AG04449 (cell line): ENCODE results near the gene NPHP4.
A peak's percentile ranks its signal among the peaks of the same experiment; 100 is the strongest.

Source experiments
- CTCF ChIA-PET: fragments of 350-600 bp; formaldehyde crosslinking; extraction: SDS; loops from one replicate; lab custom pipeline; 2021; ENCODE audit warnings: antibody characterized with exemption; lab: Yijun Ruan, JAX
- POLR2A ChIA-PET: fragments of 400-600, 350-600 bp; formaldehyde crosslinking; extraction: SDS; loops from one replicate; lab custom pipeline; 2020; ENCODE audit warnings: antibody characterized with exemption, inconsistent platforms; lab: Yijun Ruan, JAX
- DNase-seq: peaks from one replicate; pipeline ENCODE4 v3.0.0-alpha.2; 2010; ENCODE audit warnings: low read depth, low spot score
- H3K4me3 ChIP-seq: 2 replicates; pipeline ENCODE4 v1.5.1; 2011; ENCODE audit warnings: low read depth, mild to moderate bottlenecking, control low read depth, low read length
- TF ChIP-seq, protein P1 (sequence below): IDR thresholded peaks from one replicate; pipeline ENCODE4 v1.5.1; 2011; ENCODE audit warnings: mild to moderate bottlenecking, moderate library complexity, low read length, control low read depth, inconsistent platforms; ENCODE audit not compliant: insufficient read depth; ENCODE audit errors: missing control alignments

The NPHP4 gene

DNA sequence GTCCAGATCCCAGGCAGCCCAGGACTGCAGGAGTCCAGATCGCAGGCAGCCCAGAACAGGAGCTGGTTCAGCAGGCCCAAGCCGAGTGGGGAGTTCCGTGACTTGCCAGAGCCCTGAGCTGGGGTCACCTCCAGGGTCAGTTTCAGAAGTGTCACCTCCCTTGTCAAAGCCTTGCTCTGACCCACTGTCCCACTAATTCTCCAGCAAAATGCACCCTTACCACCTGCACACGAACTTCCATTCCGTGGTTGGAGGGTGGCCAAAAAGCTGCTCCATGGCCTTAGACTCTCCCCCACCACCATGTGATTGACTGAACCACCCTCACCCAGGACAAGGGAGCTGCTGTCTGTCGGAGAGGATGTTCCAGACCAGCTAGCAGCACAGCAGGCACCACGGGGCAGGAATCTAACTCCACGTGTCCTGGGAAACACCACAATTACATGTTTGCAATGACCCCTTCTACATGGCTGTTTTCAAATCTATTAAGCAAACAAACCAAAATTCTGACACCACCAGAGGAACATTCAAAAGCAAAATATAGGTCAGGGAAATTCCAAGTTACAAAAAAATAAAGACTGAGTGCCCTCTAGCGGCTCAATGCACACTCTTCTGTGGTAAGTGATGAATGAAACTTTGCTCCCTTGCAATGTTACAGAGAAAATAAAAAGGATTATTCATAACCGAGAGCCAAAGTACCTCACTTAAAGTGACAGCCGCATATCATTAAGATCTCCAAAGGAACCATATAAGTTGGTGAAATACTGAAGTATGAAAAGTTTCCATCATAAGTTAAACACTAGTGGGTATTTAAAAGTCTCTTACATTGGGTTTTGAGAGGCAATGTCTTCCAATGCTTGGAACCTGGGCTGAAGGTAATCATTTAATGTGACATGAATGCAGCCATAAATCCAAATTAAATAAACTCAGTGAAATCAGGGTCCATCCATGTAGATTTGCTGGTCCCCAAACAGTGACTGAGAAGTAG, 76.3 kb downstream of the NPHP4 start:
- ChIA-PET POLR2A (no interaction called here), CTCF (interaction anchor here (0.7 to 7.9 kb wide), 13 partner anchors 9 to 406 kb away, joined by 3 to 94 read pairs (median 5); no protein-coding TSS in a partner anchor)
- no peak overlapping the region for H3K4me3 ChIP-seq
- DNase-seq = no peak
- TF ChIP-seq, protein P1, sequence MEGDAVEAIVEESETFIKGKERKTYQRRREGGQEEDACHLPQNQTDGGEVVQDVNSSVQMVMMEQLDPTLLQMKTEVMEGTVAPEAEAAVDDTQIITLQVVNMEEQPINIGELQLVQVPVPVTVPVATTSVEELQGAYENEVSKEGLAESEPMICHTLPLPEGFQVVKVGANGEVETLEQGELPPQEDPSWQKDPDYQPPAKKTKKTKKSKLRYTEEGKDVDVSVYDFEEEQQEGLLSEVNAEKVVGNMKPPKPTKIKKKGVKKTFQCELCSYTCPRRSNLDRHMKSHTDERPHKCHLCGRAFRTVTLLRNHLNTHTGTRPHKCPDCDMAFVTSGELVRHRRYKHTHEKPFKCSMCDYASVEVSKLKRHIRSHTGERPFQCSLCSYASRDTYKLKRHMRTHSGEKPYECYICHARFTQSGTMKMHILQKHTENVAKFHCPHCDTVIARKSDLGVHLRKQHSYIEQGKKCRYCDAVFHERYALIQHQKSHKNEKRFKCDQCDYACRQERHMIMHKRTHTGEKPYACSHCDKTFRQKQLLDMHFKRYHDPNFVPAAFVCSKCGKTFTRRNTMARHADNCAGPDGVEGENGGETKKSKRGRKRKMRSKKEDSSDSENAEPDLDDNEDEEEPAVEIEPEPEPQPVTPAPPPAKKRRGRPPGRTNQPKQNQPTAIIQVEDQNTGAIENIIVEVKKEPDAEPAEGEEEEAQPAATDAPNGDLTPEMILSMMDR = peak; percentile 61

DNA sequence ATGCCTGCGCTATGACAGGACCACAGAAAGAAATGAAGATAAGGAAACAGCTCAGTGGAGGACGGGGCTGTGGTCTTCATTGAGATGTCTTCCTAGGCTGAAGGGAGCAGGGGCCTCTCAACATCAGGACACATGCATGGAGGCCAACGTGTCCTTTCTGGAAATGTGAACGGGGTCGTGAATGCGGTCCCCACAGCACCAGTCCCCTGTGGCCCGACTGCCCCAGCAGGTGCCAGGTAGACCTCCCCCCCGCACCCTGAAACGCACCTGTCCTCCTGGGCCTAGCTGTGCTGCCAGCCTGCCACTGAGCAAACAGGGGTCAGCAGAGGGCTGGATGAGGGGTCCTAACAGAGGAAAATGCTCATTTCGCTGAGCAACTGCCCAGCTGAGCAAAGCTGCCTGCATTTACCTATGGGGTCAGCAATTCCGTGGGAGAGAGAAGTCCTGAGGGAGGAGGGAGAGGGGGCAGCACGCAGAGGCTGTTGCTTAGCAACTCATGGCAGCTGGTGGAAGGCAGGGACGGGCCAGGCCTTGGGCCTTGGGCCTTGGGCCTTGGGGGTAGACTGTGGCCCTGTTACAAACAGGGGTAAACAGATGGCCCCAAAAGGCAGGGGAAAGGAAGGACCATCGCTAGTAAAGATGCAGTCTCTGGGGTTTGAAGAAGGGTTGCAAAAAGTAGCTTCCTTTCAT, 77.4 kb downstream of the NPHP4 start:
- POLR2A ChIA-PET = no interaction called here
- no peak overlapping the region for H3K4me3 ChIP-seq
- CTCF ChIA-PET = interaction anchor here (0.7 to 7.9 kb wide), 14 partner anchors 8 to 405 kb away, joined by 3 to 94 read pairs (median 4); no protein-coding TSS in a partner anchor
- DNase-seq = no peak
- TF ChIP-seq, protein P1 = no peak

DNA sequence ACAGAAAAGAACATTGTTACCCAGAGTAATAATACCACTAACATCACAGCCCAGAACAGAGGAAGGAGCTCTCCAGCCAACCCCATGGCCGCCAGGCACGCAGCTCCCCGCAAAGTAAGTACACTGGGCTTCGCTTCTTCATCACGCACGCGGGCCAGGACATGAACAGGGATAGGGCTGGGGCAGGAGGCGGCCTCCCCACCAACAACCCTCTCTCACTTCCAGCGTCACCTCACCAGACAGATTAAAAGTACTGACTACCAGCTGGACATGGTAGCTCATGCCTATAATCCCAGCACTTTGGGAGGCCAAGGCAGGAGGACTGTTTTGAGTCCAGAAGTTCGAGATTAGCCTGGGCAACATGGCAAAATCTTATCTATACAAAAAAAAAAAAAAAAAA, 78.3 kb downstream of the NPHP4 start:
- TF ChIP-seq, protein P1 = no peak
- H3K4me3 ChIP-seq = no peak overlapping the region
- CTCF ChIA-PET = interaction anchor here (1.2 to 7.9 kb wide), 6 partner anchors 10 to 404 kb away, joined by 3 to 94 read pairs (median 6); no protein-coding TSS in a partner anchor
- POLR2A ChIA-PET = no interaction called here
- no peak for DNase-seq

DNA sequence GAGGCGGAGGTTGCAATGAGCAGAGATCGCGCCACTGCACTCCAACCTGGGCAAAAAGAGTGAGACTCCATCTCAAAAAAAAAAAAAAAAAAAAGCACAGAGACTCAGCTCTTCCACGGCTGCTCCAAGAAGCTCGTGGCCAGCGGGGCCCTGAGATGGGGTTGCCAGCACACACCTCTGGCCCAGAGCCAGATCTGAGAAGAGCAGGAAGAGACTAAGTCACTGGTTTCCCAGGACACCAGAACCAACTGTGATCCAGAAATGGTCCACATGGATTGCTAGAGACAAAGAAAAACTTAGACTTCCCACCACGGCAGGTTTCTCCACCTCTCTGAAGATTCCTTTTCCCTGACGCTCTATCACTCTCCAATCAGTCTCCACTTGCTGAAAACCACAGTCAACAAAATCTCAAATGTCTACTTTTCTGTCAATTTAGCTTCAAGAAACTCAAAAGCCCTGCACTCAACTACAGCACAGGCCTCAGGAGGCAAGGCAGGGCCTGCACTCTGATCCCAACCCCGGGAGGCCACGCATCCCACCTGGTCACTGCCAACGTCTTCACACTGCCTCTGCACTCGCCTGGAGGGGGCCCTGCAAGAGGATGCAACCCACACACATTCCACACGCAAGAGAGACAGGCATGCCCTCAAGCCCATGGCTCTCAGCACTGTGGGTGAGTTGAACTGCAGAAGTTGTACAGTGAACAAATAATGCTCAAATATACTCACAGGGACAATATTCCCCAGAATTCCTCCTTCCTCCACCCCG, 79.0 kb downstream of the NPHP4 start:
- TF ChIP-seq, protein P1 = no peak
- ChIA-PET POLR2A (no interaction called here), CTCF (interaction anchor here (0.6 to 7.9 kb wide), 5 partner anchors 12 to 403 kb away, joined by 3 to 94 read pairs (median 4); no protein-coding TSS in a partner anchor)
- DNase-seq = no peak
- no peak overlapping the region for H3K4me3 ChIP-seq

DNA sequence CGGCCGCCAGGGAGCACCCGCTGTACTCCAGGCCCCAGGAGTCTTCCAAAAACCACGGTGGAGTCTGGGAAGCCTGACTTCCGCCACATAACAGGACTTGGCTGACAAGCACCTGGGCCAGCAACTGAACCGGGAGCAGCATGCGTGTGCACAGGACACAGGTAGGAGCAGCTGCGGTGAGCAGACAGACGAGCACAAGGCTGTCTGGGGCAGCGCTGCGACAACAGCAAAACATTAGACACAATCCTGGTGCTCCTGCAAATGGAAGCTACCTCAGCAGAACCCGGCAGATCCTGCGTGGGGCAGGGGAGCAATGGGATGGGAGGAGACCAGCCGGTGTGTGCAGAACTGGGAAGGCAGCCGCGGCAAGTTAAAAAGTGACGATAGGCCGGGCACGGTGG, 80.4 kb downstream of the NPHP4 start:
- TF ChIP-seq, protein P1 = no peak
- H3K4me3 ChIP-seq = no peak overlapping the region
- POLR2A ChIA-PET = no interaction called here
- DNase-seq = no peak
- CTCF ChIA-PET = interaction anchor here (1.1 kb wide), 1 partner anchor 20 kb away, joined by 4 read pairs; no protein-coding TSS in a partner anchor
